Cardiac muscle cell (in vitro differentiated cells and primary cell): ENCODE data around the gene SREK1. TPM values are rescaled to one million over a fixed set of nuclear protein-coding genes. Genes with fewer than 3 reads are reported as not detected.
"Not testable (repeated sequence)": the region's sequence is repeated elsewhere in the genome, so short reads cannot be mapped to it uniquely, and the experiment has no call there.

Experiments
- DNase-seq, 2 donors: peaks; one replicate each; pipeline versions ENCODE4 v3.0.0 to v3.0.0-alpha.2; 2010 to 2017; ENCODE audit warnings: low read depth in 1 of 2, low spot score in 1 of 2
- H3K27ac ChIP-seq: fragments of 200-600 bp; sonication (generic); 2 replicates; pipeline ENCODE4 v1.5.1; 2016
- H3K27me3 ChIP-seq: fragments of 200-600 bp; sonication (generic); 2 replicates; pipeline ENCODE4 v1.6.0; 2016; ENCODE audit warnings: control low read depth
- H3K36me3 ChIP-seq: fragments of 200-600 bp; sonication (generic); 2 replicates; pipeline ENCODE4 v1.5.1; 2016; ENCODE audit warnings: control low read depth
- H3K4me1 ChIP-seq: fragments of 200-600 bp; sonication (generic); 2 replicates; pipeline ENCODE4 v1.8.1; 2017; ENCODE audit warnings: low read depth, mild to moderate bottlenecking, mixed run types
- H3K4me3 ChIP-seq: fragments of 200-600 bp; sonication (generic); 2 replicates; pipeline ENCODE4 v1.5.1; 2016; ENCODE audit warnings: mild to moderate bottlenecking
- H3K9me3 ChIP-seq: fragments of 200-600 bp; sonication (generic); 2 replicates; pipeline ENCODE4 v1.5.1; 2017; ENCODE audit warnings: low read depth, mild to moderate bottlenecking, control low read depth
- CTCF ChIP-seq: IDR thresholded peaks from 2 replicates; pipeline ENCODE4 v1.5.1; 2012; ENCODE audit warnings: low read depth, mild to moderate bottlenecking, low read length
- polyA plus RNA-seq: library from polyadenylated mRNA; unstranded; fragments of >200 nt; fragmentation: Nextera tagmentation; extraction: Ambion mirVana; gene quantifications from 2 replicates; pipeline ENCODE4 v1.2.1, GENCODE V29; 2016
- total RNA-seq: library from RNA; depleted of rRNA; stranded (reverse); fragments of >200 nt; gene quantifications from 2 replicates; pipeline ENCODE4 v1.2.3, GENCODE V29; 2016

Gene SREK1
- total and polyA plus RNA-seq, 2 experiments from 2014 or later, result 49.8 to 58.9 TPM

DNA sequence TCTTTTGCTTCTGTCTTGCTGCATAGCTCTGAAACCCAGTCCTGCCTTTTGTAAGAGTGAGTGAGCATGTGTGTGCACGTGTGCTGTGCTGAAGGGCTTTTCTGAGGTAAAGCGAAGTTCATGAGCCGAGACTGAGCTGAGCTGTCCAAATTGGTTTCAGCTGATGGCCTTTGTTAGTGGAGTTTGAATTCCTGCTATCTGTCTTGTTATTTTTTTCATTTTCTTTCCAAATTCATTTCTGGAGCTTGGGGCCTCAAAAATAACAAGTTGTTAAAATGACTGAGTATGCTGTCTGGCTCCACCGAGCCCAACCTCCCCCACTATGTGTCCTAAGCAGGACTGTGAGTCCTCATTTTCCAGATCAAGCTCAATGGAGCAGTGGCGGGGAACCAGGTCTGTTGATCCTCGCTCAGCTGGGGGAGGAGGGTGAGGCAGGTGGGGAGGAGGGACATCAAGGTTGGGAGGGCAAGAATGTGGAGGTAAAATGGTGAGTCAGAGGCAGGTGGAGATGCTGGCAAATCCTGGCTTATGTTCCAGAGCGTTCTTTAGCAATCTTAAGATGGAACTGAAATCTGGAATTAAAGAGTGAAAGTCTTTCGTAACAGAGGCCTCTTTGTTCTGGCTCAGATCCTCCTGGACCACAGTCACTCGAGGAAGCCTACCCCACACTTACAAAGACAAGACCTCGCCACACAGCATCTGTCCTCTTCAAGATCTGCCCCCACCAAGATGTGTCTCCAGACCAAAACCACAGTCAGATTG lies 63.9 kb downstream of the SREK1 start:
- Histone ChIP-seq H3K9me3 (no peaks in the 10 kb centered on the region), H3K4me3 (no peak overlapping the region), H3K36me3 (no peaks in the 10 kb centered on the region), H3K4me1 (no peaks in the 10 kb centered on the region), H3K27ac (no peak overlapping the region), H3K27me3 (no peaks in the 10 kb centered on the region)
- DNase-seq, result peak in 1 of 2 donors; percentile 50
- TF ChIP-seq CTCF, result no peak

DNA sequence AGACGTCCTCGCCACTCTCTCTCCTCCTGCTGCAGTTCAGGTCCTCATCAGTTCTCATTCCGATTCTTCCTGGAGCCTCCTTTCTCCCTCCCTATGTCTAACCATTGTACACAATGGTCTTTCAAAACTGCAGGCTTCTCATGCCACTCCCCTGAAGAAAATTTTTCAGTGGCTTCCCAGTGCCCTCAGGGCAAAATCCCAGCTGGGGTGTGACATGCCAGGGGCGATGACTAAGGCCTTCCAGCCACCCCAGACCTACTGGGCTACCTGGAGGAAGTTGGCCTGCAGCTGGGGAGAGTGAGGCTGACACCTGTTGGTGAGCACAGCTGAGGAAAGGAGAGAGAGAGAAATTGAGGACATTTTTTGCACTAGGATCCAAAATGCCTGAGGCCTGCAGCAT lies 65.2 kb downstream of the SREK1 start:
- H3K36me3 ChIP-seq, result no peaks in the 10 kb centered on the region
- H3K4me1 ChIP-seq, result no peaks in the 10 kb centered on the region
- no peaks in the 10 kb centered on the region for H3K9me3 ChIP-seq
- no peak overlapping the region for H3K27ac ChIP-seq
- TF ChIP-seq CTCF, result no peak
- no peak for DNase-seq
- no peaks in the 10 kb centered on the region for H3K27me3 ChIP-seq
- H3K4me3 ChIP-seq, result no peak overlapping the region

DNA sequence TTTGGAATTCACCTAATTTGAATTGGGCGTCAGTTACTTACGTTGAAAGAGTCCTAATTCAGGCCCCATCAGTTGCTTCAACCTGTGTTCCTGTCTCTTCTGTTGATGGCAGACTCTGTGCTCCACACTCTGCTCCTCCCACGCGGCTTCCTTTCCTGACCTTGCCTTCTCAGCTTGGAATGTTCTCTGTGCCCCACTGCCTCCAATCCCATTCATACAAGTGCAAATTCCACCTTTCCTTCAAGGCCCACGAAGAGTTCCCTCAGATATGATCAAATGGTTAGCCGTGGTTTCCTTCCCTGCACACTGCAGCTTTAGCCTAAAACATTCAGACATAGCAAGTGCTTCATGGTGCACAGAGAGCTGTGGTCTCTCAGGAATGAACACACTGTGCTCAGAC lies 65.7 kb downstream of the SREK1 start:
- H3K9me3 ChIP-seq, result no peaks in the 10 kb centered on the region
- H3K27me3 ChIP-seq, result no peaks in the 10 kb centered on the region
- H3K27ac ChIP-seq, result no peak overlapping the region
- H3K4me3 ChIP-seq, result no peak overlapping the region
- no peak for DNase-seq
- TF ChIP-seq CTCF, result no peak
- H3K36me3 ChIP-seq, result no peaks in the 10 kb centered on the region
- no peaks in the 10 kb centered on the region for H3K4me1 ChIP-seq

- DNase-seq, result no peak
- no peaks in the 10 kb centered on the region for H3K27me3 ChIP-seq
- H3K4me3 ChIP-seq, result no peak overlapping the region
- no peaks in the 10 kb centered on the region for H3K4me1 ChIP-seq
- no peaks in the 10 kb centered on the region for H3K9me3 ChIP-seq
- no peaks in the 10 kb centered on the region for H3K36me3 ChIP-seq
- H3K27ac ChIP-seq, result no peak overlapping the region
- no peak for TF ChIP-seq CTCF
These were observed 69.4 kb downstream of the SREK1 start for GRCh38 chr5:66213533-66213932.

DNA sequence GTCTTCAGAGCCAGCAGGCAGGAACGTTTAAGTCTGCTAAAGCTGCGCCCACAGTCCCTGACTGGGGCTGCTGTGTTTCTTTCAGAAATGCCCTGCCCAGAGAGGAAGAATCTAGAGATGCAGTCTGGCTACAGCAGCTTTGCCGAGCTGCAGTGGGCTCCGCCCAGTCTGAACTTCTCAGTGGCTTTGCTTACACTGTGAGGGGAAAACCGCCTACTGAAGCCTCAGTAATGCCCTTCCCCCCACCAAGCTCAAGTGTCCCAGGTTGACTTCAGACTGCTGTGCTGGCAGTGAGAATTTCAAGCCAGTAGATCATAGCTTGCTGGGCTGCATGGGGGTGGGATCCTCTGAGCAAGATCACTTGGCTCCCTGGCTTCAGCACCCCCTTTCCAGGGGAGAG lies 78.4 kb downstream of the SREK1 start:
- no peak overlapping the region for H3K4me3 ChIP-seq
- H3K27ac ChIP-seq, result no peak overlapping the region
- no peaks in the 10 kb centered on the region for H3K27me3 ChIP-seq
- no peak for TF ChIP-seq CTCF
- H3K4me1 ChIP-seq, result no peaks in the 10 kb centered on the region
- no peaks in the 10 kb centered on the region for H3K36me3 ChIP-seq
- DNase-seq, result no peak
- H3K9me3 ChIP-seq, result no peaks in the 10 kb centered on the region

DNA sequence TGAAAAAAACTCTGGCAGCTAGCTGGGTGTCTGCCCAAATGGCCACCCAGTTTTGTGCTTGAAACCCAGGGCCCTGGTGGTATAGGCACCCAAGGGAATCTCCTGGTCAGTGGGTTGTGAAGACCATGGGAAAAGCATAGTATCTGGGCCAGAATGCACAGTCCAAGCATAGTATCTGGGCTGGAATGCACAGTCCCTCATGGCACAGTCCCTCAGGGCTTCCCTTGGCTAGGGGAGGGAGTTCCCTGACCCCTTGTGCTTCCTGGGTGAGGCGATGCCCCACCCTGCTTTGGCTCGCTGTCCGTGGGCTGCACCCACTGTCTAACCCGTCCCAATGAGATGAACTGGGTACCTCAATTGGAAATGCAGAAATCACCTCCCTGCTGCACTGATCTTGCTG lies 78.8 kb downstream of the SREK1 start:
- not testable (repeated sequence) for H3K4me3 ChIP-seq, H3K4me1 ChIP-seq, H3K27ac ChIP-seq, H3K27me3 ChIP-seq, DNase-seq, H3K9me3 ChIP-seq, H3K36me3 ChIP-seq
